Activated naive CD8-positive, alpha-beta T cell treated with anti-CD3 and anti-CD28 coated beads for 36 hours (primary cell): ENCODE measurements around the gene CSTF1. TPM values are rescaled to one million over a fixed set of nuclear protein-coding genes. Genes with fewer than 3 reads are reported as not detected.
A peak's percentile ranks its signal among the peaks of the same experiment; 100 is the strongest.

Source experiments
- DNase-seq: peaks from one replicate; pipeline ENCODE4 v3.0.0; 2021
- H3K27ac Mint-ChIP-seq: one replicate; pipeline ENCODE4 v1.8.0; 2022; ENCODE audit warnings: mild to moderate bottlenecking, moderate library complexity, mixed read lengths
- H3K27me3 Mint-ChIP-seq: one replicate; pipeline ENCODE4 v1.8.0; 2022; ENCODE audit warnings: mild to moderate bottlenecking, mixed read lengths
- H3K36me3 Mint-ChIP-seq: one replicate; pipeline ENCODE4 v1.8.0; 2021; ENCODE audit warnings: mild to moderate bottlenecking, mixed read lengths
- H3K4me1 Mint-ChIP-seq: one replicate; pipeline ENCODE4 v1.8.0; 2021; ENCODE audit warnings: mixed read lengths
- H3K4me3 Mint-ChIP-seq: one replicate; pipeline ENCODE4 v1.8.0; 2022; ENCODE audit warnings: mild to moderate bottlenecking, moderate library complexity, mixed read lengths
- H3K9me3 Mint-ChIP-seq: one replicate; pipeline ENCODE4 v1.8.0; 2022; ENCODE audit warnings: mixed read lengths
- total RNA-seq, 2 experiments: library from RNA; stranded (reverse); gene quantifications; one replicate each; pipeline ENCODE4 v1.2.3, GENCODE V29; 2021

CSTF1 gene
- total RNA-seq, 2 experiments from 2014 or later, result 66.4 to 69.8 TPM

DNA sequence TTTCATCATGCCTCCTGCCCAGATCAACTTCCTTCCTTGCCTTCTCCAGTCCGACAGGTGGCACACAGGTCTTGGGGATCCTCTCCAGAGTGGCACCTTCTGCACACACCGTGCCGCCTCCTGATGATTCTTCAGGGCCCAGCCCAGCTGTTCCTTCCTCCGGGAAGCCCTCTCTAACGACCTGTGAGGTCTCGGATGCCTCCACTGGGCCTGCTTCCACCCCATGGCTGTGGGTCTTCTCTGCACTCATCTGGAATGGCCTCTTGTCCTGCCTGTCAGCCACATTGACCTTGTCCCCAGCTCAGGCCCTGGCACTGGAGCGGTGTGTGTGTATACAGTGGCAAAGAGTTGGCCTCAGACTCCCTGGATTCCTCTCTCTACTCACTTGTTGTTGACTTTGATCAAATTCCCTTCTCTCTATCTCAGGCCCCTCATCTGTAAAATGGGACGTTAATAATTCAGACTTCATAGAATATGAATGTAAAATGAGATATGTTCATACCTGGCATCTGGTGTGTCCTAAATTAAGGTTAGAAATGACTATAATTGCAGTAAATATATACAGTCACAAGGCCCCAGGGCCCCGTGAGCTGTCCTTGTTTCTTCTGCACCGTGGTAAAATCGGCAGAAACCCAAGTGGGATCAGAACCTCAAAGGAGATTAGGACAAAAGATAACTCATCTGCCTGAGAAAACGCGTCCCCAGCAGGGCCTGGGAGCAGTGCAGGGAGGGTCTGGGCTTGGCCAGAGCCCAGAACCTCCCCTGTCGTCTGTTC is 32.1 kb upstream of the CSTF1 start:
- no peaks in the 10 kb centered on the region for H3K9me3 Mint-ChIP-seq
- H3K4me3 Mint-ChIP-seq, result peak overlapping the region; percentile 83
- H3K27me3 Mint-ChIP-seq, result no peaks in the 10 kb centered on the region
- no peak for DNase-seq
- H3K27ac Mint-ChIP-seq, result no peak overlapping the region
- H3K36me3 Mint-ChIP-seq, result no peaks in the 10 kb centered on the region
- peaks cover 16% of the 10 kb centered on the region for H3K4me1 Mint-ChIP-seq

DNA sequence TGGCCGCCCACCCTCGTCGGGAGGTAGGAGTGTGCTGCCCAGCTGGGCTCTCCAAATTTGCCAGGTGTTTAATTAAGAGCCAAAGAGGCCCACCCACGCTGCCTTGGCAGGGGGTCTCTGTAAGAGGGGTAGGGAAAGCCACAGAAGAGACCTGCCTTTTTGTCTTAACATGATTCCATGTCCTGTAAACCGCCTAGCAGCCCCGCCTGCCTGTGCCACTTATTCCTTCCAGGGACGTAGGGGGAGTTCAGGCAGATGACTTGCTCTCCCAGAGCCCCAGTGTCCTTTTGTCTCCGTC is 31.6 kb upstream of the CSTF1 start:
- H3K9me3 Mint-ChIP-seq, result no peaks in the 10 kb centered on the region
- H3K4me1 Mint-ChIP-seq, result peaks cover 16% of the 10 kb centered on the region
- H3K36me3 Mint-ChIP-seq, result peaks cover under 1% of the 10 kb centered on the region
- H3K27ac Mint-ChIP-seq, result no peak overlapping the region
- H3K4me3 Mint-ChIP-seq, result no peak overlapping the region
- no peaks in the 10 kb centered on the region for H3K27me3 Mint-ChIP-seq
- DNase-seq, result no peak

DNA sequence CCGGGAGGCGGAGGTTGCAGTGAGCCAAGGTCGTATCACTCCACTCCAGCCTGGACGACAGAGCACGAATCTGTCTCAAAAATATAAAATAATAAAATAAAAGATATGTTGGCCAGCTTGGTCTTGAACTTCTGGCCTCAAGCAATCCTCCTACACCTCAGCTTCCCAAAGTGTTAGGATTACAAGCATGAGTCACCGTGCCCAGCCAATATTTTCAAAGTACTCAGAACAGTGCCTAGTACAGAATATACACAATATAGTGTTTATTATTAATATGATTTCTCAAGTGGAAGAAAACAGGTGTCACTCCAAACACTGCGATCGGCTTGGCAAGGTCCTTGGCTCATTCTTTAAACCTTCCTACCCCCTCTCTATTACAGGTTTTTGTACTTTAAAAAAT is 30.5 kb upstream of the CSTF1 start:
- no peaks in the 10 kb centered on the region for H3K9me3 Mint-ChIP-seq
- peaks cover 3% of the 10 kb centered on the region for H3K36me3 Mint-ChIP-seq
- no peak overlapping the region for H3K27ac Mint-ChIP-seq
- no peak for DNase-seq
- H3K27me3 Mint-ChIP-seq, result no peaks in the 10 kb centered on the region
- H3K4me1 Mint-ChIP-seq, result peaks cover 16% of the 10 kb centered on the region
- no peak overlapping the region for H3K4me3 Mint-ChIP-seq

DNA sequence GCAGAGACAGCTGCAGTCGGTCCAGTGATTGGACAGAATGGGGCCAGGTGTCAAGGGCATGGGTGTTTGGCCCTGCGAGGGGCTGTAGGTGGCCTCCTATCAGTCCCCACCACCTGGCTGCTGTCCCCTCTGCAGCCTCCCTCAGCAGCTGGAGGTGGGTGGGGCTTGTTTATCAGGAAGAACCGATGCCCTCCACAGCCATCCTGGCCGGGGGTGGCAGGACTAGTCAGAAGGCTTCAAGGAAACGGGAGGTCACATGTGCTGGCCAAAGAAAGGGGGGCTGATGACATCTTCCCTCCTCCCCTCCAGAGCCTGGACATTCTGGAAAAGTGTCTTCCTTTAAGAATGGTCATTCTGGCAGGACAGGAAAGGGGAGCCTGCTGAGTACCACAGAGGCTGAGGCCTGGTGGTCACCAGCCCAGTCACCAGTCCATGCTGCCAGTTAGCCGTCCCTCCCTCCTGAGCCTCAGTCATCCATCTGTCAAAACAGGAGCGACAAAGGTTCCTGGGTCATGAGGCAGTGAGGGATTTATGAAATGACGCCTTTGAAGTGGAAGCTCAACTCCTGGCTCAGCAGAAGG is 29.5 kb upstream of the CSTF1 start:
- Mint-ChIP-seq H3K4me1 (peaks cover 16% of the 10 kb centered on the region), H3K9me3 (no peaks in the 10 kb centered on the region), H3K27ac (no peak overlapping the region), H3K4me3 (no peak overlapping the region), H3K27me3 (no peaks in the 10 kb centered on the region), H3K36me3 (peaks cover 3% of the 10 kb centered on the region)
- no peak for DNase-seq

DNA sequence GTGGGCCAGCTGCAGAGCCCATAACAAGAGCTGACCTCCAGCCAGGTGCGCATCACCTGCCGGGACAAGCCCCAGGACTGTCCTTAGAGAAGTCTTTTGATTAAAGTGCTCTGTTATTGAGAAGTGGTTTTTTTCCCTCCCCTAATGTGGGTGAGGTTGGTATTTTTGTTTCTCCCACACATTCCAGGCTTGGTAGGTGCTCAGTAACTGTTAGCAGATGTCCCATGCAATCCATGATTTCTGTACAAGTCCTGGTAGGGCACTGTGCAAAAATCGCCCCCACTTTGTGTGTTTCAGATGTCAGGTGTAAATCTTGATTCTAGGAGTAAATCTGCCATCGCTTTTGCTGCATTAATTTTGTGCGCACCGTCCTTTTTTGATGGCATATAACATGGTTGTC is 29.0 kb upstream of the CSTF1 start:
- Mint-ChIP-seq H3K36me3 (peaks cover 3% of the 10 kb centered on the region), H3K4me3 (no peak overlapping the region), H3K27me3 (no peaks in the 10 kb centered on the region), H3K9me3 (no peaks in the 10 kb centered on the region), H3K27ac (no peak overlapping the region), H3K4me1 (peaks cover 11% of the 10 kb centered on the region)
- no peak for DNase-seq

DNA sequence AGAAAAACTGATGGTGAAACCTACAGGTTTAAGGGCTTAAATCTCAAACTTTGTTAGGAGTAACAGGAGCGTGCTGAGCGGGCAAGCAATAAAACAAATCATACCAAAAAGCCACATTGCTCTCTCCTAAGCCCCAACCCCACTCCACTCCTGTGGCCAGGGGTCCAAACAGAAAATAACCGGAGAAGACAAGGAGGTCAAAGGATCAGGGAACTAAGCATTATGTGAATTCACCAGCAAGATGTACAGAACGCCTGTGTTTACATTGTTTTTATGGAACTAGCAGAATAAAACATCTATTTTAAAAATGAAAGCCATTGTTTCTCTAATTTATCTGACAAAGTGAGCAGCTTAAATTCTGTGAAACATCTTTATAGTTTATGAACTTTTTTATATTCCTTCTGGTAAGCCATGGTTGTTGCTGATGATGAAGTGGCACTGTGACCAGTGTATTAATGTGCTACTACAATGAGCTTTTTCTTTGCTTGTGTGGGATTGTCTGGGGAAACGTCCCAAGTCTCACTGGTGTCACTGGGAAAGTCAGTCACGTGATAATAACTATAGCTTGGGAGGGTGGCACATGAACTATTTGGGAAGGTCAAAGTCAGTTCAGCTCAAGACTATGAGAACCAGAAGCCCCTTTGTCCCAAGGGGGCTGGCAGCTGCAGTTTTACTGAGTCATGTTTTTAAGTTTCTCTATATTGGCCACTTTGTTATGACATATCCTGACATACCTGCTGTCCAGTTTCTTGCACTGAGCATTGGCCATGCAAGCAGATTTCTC is 23.9 kb upstream of the CSTF1 start:
- no peak overlapping the region for H3K27ac Mint-ChIP-seq
- no peak for DNase-seq
- H3K36me3 Mint-ChIP-seq, result peaks cover 11% of the 10 kb centered on the region
- H3K9me3 Mint-ChIP-seq, result no peaks in the 10 kb centered on the region
- H3K27me3 Mint-ChIP-seq, result no peaks in the 10 kb centered on the region
- peaks cover 7% of the 10 kb centered on the region for H3K4me1 Mint-ChIP-seq
- H3K4me3 Mint-ChIP-seq, result no peak overlapping the region

DNA sequence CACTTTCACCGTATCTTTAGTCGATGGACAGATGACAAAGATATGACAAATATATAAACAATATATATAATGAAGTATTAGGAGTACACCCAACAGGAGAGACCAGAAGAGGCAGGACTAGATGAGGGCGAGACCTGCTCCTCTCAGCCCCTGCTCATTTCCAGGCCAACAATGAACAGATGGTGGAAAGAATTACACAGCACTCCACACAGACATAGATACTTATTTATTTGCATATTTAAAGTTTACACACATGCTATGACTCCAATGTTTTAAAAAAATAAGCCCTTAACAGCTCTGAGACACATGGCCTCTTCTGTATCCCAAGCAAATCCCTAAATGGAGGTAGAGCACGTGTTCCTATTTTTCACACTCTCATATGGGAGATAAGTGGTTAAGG is 23.3 kb upstream of the CSTF1 start:
- Mint-ChIP-seq H3K27ac (no peak overlapping the region), H3K4me1 (peaks cover 7% of the 10 kb centered on the region), H3K27me3 (no peaks in the 10 kb centered on the region), H3K4me3 (no peak overlapping the region), H3K36me3 (peaks cover 11% of the 10 kb centered on the region), H3K9me3 (no peaks in the 10 kb centered on the region)
- no peak for DNase-seq

DNA sequence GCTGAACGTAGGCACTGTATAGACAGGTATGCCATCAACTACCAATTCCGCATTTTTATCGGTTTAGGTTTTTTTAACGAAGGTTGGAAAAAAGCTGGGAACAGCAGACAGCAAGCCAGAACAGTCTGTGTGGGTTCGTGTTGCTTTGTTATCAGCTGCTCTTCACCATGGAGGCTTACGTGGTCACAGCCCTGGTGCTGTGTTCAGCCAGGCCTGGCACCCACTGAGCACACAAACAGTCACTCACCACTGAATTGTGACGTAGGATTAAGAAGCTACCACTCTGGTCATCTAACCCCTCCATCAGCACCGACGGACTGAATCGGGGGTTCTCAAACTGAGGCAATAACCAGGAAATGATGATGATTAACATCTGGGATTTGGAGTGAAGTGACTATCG is 20.5 kb upstream of the CSTF1 start:
- no peaks in the 10 kb centered on the region for H3K9me3 Mint-ChIP-seq
- no peak for DNase-seq
- H3K27me3 Mint-ChIP-seq, result no peaks in the 10 kb centered on the region
- H3K27ac Mint-ChIP-seq, result no peak overlapping the region
- H3K4me3 Mint-ChIP-seq, result no peak overlapping the region
- peaks cover 24% of the 10 kb centered on the region for H3K36me3 Mint-ChIP-seq
- H3K4me1 Mint-ChIP-seq, result peaks cover 7% of the 10 kb centered on the region

DNA sequence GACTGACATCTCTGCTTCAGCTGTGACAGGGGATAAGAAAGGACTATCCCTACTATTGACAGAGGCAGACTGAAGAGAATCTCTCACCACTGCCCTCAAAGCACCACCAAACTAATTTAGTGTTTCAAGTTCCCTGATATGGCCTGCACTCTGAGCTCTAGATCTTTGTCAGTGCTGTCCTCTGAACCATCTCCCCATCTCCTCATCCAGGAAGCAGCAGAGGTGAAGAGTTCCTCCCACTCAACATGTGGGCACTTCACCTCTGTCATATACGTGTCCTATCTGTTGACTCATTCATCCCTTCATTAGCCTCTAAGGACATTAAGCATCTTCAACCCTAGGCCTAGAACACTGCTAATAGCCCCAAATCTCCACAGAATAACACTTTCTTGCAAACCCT is 19.6 kb upstream of the CSTF1 start:
- no peaks in the 10 kb centered on the region for H3K27me3 Mint-ChIP-seq
- H3K9me3 Mint-ChIP-seq, result no peaks in the 10 kb centered on the region
- DNase-seq, result no peak
- peaks cover 30% of the 10 kb centered on the region for H3K36me3 Mint-ChIP-seq
- H3K27ac Mint-ChIP-seq, result no peak overlapping the region
- no peak overlapping the region for H3K4me3 Mint-ChIP-seq
- H3K4me1 Mint-ChIP-seq, result peaks cover 7% of the 10 kb centered on the region

DNA sequence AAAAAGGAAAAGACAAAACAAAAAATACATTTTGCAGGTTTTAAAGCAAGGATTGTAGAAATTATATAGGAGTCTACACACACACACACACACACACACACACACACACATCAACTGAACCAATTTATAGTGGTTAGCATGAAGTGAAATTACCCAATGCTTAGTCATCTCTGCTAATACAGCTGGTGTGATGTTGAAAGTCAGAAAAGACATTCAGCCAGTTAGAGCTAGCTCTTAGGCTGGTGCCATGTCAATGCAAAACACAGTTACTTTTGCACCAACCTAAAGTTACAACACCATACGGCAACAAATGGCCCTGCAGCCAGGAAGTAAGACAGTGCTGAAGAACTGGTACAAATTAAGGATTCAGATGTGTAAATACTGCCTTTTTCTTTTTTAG is 18.5 kb upstream of the CSTF1 start:
- DNase-seq, result no peak
- no peaks in the 10 kb centered on the region for H3K27me3 Mint-ChIP-seq
- no peak overlapping the region for H3K27ac Mint-ChIP-seq

DNA sequence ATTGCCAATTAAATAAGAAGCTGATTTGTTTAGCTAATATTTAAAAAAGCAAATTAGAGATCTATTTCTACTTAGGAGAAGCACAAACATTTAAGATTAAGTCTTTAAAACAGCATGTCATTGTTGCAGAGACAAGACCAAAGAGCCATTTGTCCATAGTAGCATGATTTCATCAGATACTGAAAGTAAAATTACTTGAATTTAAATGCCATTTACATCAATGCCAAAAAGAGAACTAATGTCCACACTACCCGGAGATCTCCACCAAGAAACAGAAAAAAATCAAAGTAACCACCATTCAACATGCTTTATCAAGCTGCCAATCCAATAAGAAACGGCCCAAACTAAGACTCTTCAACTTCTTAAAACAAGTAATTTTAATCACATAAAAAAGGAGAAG is 16.1 kb upstream of the CSTF1 start:
- Mint-ChIP-seq H3K4me3 (no peak overlapping the region), H3K4me1 (peaks cover 12% of the 10 kb centered on the region)

More for the DNA sequence above, 18.5 kb upstream of the CSTF1 start:
- Mint-ChIP-seq H3K4me1 (peaks cover 7% of the 10 kb centered on the region), H3K36me3 (peaks cover 41% of the 10 kb centered on the region), H3K9me3 (no peaks in the 10 kb centered on the region), H3K4me3 (no peak overlapping the region)

DNA sequence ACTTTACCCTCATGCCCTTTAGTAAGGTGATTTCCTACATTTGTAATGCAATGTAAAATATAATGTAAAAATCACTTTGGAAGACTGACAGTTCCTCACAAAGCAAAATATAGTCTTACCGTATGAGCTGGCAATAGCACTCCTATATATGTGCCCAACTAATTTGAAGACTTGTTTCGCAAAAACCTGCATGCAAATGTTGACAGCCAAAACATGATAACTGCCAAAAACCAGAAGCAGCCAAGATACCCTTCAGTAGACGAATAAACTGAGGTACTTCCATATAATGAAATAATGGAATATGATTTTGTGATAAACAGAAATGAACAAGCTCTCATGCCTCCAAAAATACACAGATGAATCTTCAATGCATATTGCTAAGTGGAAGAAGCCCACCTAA is 14.1 kb upstream of the CSTF1 start:
- Mint-ChIP-seq H3K4me3 (no peak overlapping the region), H3K36me3 (peaks cover 60% of the 10 kb centered on the region), H3K4me1 (peaks cover 19% of the 10 kb centered on the region), H3K27me3 (no peaks in the 10 kb centered on the region), H3K9me3 (no peaks in the 10 kb centered on the region), H3K27ac (no peak overlapping the region)
- DNase-seq, result no peak

More for the DNA sequence above, 16.1 kb upstream of the CSTF1 start:
- no peaks in the 10 kb centered on the region for H3K27me3 Mint-ChIP-seq
- peaks cover 57% of the 10 kb centered on the region for H3K36me3 Mint-ChIP-seq
- H3K9me3 Mint-ChIP-seq, result no peaks in the 10 kb centered on the region
- no peak for DNase-seq
- H3K27ac Mint-ChIP-seq, result no peak overlapping the region

DNA sequence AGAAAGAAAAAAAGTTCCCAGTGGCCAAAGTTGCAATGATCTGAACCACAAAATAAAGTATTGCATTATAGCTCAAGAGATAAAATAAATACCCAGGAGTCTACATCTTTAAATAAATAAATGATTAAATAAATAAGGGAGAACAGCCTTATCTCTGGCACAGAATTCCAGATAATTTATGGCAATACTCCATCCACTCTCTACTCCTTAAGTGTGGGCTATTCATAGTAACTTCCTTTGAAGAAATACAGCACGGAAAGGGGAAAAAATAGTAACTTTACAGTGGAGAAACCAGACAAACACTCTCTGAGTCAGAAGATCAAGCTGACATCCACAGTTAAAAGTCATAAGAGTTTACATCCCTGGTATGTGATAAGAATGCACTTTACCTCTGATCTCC is 12.1 kb upstream of the CSTF1 start:
- H3K27me3 Mint-ChIP-seq, result no peaks in the 10 kb centered on the region
- peaks cover 63% of the 10 kb centered on the region for H3K36me3 Mint-ChIP-seq
- no peak for DNase-seq
- no peak overlapping the region for H3K4me3 Mint-ChIP-seq
- no peaks in the 10 kb centered on the region for H3K9me3 Mint-ChIP-seq
- H3K4me1 Mint-ChIP-seq, result peaks cover 18% of the 10 kb centered on the region
- no peak overlapping the region for H3K27ac Mint-ChIP-seq

DNA sequence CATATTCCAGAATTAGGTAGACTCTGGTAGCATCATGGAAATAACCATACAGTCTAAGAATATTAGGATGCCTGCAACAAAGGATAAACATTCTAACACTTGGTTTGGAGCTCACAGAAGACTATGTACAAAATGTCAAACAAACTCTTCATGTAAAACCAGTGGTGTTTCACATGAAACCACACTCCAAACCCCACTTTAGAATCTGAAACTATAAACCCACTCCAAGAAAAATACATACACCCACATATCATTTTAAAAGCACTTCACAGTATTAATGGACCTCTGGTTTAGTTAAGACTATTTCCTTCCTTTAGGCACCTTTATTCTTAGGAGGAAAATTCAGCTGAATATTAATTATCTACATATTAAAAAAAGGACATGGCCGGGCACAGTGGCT is 10.9 kb upstream of the CSTF1 start:
- peaks cover 18% of the 10 kb centered on the region for H3K4me1 Mint-ChIP-seq
- H3K27ac Mint-ChIP-seq, result no peak overlapping the region
- H3K27me3 Mint-ChIP-seq, result no peaks in the 10 kb centered on the region
- H3K4me3 Mint-ChIP-seq, result no peak overlapping the region
- DNase-seq, result no peak
- peaks cover 61% of the 10 kb centered on the region for H3K36me3 Mint-ChIP-seq
- H3K9me3 Mint-ChIP-seq, result no peaks in the 10 kb centered on the region

DNA sequence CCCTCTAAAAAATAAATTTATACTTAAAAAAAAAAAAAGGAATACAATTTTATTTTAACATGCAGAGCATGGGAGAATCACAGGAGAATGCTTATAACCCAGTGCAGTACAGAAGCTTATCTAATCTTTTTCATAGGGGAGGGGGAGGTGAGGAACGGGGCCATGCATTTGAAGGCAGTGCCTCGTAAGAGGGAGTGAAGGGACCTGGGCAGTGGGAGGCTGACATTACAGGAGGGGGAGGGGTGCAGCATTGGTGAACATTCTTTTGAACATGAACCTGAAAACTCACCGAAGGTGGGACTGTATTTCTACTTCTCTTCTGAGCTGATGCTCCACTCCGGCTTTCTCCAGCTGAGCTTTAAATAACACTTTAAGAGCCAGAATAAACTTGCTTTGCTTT is 9.7 kb upstream of the CSTF1 start:
- Mint-ChIP-seq H3K4me1 (peaks cover 18% of the 10 kb centered on the region), H3K9me3 (no peaks in the 10 kb centered on the region), H3K4me3 (no peak overlapping the region), H3K36me3 (peaks cover 56% of the 10 kb centered on the region), H3K27ac (no peak overlapping the region), H3K27me3 (no peaks in the 10 kb centered on the region)
- DNase-seq, result no peak

DNA sequence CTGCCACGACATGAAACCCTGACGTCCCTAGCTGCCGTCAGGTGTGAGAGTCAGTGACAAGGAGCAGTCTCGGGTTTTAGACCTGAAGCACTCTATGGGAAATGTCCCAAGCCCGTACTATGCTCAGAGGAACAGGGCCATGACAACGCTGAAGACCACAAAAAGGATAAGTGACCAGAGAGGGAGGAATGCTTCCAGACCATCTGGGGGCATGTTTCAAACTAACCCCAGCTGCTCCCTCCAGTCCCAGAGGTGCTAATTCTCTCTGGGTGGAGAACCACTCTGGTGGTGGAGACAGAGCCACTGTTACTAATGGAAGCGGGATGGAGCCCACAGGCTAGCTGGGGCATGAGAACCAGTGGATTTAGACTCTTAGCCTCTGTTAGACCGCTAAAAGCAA is 9.1 kb upstream of the CSTF1 start:
- no peaks in the 10 kb centered on the region for H3K9me3 Mint-ChIP-seq
- no peak for DNase-seq
- H3K27ac Mint-ChIP-seq, result no peak overlapping the region
- peaks cover 18% of the 10 kb centered on the region for H3K4me1 Mint-ChIP-seq
- no peaks in the 10 kb centered on the region for H3K27me3 Mint-ChIP-seq
- peaks cover 50% of the 10 kb centered on the region for H3K36me3 Mint-ChIP-seq
- H3K4me3 Mint-ChIP-seq, result no peak overlapping the region
